Measurements from ENCODE around the gene TMEM247.
"Not testable (repeated sequence)": the region's sequence is repeated elsewhere in the genome, so short reads cannot be mapped to it uniquely, and the experiment has no call there.

Gene TMEM247

DNA sequence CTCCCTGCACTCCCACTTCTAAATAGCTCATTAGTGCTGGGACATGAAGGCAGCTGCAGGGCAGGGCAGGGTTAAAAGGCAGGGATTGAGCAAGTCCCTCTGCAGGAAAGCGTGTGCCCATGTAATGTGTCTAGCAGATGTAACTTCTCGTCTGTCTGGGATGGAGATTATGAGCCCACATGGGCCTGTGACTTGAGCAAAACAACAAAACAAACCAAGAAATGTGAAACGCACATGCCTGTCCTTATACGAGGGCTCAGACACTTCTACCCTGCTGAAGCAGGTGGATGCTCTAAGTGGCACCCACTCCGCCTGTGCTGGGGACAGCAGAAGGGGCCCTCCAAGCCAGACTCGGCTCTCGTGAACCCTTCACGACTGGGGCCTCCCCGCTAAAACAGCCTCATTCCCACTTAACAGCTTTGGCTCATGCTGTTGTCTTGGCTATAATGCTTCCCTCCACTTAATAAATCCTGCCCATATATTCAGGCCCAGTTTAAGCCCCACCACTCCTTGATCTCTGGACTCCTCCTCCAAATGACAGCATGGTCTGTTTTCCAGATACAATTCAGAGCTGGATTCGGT, 40.9 kb downstream of the TMEM247 start:
- TF ChIP-seq, protein P1, sequence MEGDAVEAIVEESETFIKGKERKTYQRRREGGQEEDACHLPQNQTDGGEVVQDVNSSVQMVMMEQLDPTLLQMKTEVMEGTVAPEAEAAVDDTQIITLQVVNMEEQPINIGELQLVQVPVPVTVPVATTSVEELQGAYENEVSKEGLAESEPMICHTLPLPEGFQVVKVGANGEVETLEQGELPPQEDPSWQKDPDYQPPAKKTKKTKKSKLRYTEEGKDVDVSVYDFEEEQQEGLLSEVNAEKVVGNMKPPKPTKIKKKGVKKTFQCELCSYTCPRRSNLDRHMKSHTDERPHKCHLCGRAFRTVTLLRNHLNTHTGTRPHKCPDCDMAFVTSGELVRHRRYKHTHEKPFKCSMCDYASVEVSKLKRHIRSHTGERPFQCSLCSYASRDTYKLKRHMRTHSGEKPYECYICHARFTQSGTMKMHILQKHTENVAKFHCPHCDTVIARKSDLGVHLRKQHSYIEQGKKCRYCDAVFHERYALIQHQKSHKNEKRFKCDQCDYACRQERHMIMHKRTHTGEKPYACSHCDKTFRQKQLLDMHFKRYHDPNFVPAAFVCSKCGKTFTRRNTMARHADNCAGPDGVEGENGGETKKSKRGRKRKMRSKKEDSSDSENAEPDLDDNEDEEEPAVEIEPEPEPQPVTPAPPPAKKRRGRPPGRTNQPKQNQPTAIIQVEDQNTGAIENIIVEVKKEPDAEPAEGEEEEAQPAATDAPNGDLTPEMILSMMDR (IDR thresholded peaks at IDR 0.05; ENCODE audit: extremely low read depth, insufficient read depth, missing control alignments), result no peak
- DNase-seq (ENCODE audit: low spot score), result no peak
- in situ Hi-C loops (cut with MboI; ENCODE audit: low pct_unique_long_range_greater_than_20kb, low sequenced_read_pairs, unreplicated experiment), result no loop called here

DNA sequence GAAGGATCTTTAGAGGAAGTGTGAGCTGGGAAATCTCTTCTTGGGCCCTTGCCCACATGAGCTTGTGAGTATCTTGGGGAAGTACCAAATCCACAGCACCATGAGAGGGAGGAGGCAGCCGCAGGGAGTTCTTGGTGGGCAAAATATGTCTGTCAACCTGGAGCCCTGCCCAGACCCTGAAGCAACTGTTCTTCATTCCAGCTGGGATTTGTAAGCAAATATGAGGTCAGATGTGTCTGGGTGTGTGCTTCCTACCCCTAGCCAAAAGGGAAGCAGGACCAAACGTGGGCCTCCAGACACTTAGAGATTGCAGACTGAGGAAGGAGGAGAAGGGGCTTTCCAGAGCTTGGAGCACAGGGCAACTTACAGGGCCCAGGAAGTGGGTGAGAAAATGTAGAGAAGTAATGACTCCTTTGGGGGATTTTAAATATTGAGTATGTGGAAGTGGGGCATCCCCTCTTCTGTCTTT, 41.9 kb downstream of the TMEM247 start:
- TF ChIP-seq, protein P1 (IDR thresholded peaks at IDR 0.05; ENCODE audit: extremely low read depth, insufficient read depth, missing control alignments), result no peak
- in situ Hi-C loops (cut with MboI; ENCODE audit: low pct_unique_long_range_greater_than_20kb, low sequenced_read_pairs, unreplicated experiment), result no loop called here
- DNase-seq (ENCODE audit: low spot score), result no peak

DNA sequence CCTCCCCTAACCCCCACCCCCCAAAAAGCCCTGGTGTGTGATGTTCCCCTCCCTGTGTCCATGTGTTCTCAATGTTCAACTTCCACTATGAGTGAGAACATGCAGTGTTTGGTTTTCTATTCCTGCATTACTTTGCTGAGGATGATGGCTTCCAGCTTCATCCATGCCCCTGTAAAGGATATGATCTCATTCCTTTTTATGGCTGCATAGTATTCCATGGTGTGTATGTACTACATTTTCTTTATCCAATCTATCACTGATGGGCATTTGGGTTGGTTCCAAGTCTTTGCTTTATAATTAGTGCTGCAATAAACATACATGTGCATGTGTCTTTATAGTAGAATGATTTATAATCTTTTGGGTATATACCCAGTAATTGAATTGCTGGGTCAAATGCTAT, 43.0 kb downstream of the TMEM247 start:
- in situ Hi-C loops (cut with MboI; ENCODE audit: low pct_unique_long_range_greater_than_20kb, low sequenced_read_pairs, unreplicated experiment); DNase-seq (ENCODE audit: low spot score): not testable (repeated sequence)

DNA sequence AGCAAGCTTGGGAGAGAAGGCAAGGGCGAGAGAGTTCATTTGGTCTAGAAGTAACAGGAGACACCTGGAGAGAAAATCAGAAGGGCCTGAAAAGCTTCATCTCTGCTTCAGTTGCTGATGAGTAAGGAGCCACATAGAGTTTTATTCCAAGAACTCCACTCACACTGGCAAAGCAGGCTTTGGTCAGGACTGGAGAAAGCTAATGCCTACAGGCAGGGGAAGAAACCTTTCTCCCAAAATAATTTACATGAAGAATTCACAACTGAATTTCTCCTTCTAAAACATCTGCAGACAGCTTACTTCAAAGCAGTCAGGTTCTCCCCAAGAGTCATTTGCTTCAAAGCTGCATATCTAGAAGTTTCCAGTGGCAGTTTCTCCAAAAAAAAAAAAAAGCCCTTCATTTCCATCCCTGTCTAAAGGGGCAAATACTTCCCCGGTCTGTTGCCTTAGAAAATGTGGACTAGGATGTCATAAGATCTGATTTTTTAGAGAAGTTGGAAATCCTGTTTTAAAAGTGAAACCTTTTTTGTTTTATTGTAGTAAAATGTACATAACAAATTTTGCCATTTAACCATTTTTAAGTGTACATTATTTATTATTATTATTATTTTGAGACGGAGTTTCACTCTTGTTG, 46.3 kb downstream of the TMEM247 start:
- in situ Hi-C loops (cut with MboI; ENCODE audit: low pct_unique_long_range_greater_than_20kb, low sequenced_read_pairs, unreplicated experiment), result no loop called here
- TF ChIP-seq, protein P1 (IDR thresholded peaks at IDR 0.05; ENCODE audit: extremely low read depth, insufficient read depth, missing control alignments), result no peak
- no peak for DNase-seq (ENCODE audit: low spot score)

DNA sequence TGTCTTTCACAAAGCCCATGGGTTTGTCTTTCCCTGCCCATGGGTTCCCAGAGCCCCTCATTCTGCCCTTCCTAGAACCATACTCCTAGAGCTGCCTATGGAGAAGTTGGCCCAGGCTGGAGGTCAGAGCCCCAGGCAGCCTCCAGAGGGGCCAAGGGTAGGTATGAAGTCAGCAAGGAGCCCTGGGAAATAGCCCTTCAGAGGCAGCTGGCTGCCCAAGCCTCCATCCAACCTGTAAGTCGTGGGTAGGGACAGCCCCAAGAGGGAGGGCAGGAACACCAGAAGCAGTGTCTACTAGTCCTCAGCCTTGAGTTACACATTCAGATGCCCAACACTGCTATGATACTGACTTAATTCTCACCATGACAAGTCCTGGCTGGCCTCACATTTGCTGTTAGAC, 49.5 kb downstream of the TMEM247 start:
- TF ChIP-seq, protein P1 (IDR thresholded peaks at IDR 0.05; ENCODE audit: extremely low read depth, insufficient read depth, missing control alignments), result no peak
- DNase-seq (ENCODE audit: low spot score), result no peak
- in situ Hi-C loops (cut with MboI; ENCODE audit: low pct_unique_long_range_greater_than_20kb, low sequenced_read_pairs, unreplicated experiment), result no loop called here

DNA sequence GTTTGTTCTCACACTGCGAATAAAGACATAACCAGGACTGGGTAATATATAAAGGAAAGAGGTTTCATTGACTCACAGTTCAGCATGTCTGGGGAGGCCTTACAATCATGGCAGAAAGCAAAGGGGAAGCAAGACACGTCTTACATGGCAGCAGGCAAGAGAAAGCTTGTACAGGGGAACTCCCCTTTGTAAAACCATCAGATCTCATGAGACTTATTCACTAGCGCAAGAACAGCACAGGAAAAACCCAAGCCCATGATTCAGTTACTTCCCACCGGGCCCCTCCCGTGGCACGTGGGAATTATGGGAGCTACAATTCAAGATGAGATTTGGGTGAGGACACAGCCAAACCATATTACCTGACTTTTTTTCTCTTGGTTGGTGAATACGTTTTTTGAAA, 51.3 kb downstream of the TMEM247 start:
- TF ChIP-seq, protein P1 (IDR thresholded peaks at IDR 0.05; ENCODE audit: extremely low read depth, insufficient read depth, missing control alignments), result no peak
- DNase-seq (ENCODE audit: low spot score), result no peak
- in situ Hi-C loops (cut with MboI; ENCODE audit: low pct_unique_long_range_greater_than_20kb, low sequenced_read_pairs, unreplicated experiment), result no loop called here

DNA sequence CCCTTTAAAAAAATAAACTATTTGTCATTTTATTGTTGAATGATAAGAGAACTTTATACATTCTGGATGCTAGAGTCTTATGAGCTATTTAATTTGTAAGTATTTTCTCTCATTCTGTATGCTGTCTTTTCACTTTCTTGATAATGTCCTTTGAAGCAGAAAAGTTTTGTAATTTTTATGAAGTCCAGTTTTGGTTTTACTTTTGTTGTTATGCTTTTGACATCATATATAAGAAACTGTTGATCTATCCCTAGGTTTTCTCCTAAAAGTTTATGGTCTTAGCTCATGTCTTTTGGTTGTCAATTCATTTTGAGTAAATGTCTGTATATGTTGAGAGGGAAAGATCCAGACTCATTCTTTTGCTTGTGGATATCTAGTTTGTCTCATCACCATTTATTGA, 52.5 kb downstream of the TMEM247 start:
- TF ChIP-seq, protein P1 (IDR thresholded peaks at IDR 0.05; ENCODE audit: extremely low read depth, insufficient read depth, missing control alignments), result no peak
- in situ Hi-C loops (cut with MboI; ENCODE audit: low pct_unique_long_range_greater_than_20kb, low sequenced_read_pairs, unreplicated experiment), result no loop called here
- no peak for DNase-seq (ENCODE audit: low spot score)
